HG03045 (cell line): ENCODE measurements around the gene LITAF.
"Not testable (repeated sequence)": the region's sequence is repeated elsewhere in the genome, so short reads cannot be mapped to it uniquely, and the experiment has no call there.

ENCODE experiments used
- ATAC-seq: cut with Tn5 transposase; IDR thresholded peaks from one replicate; pipeline ENCODE4 v1.9.1; 2021; ENCODE audit warnings: mild to moderate bottlenecking, moderate library complexity; ENCODE audit not compliant: unreplicated experiment

Gene LITAF

DNA sequence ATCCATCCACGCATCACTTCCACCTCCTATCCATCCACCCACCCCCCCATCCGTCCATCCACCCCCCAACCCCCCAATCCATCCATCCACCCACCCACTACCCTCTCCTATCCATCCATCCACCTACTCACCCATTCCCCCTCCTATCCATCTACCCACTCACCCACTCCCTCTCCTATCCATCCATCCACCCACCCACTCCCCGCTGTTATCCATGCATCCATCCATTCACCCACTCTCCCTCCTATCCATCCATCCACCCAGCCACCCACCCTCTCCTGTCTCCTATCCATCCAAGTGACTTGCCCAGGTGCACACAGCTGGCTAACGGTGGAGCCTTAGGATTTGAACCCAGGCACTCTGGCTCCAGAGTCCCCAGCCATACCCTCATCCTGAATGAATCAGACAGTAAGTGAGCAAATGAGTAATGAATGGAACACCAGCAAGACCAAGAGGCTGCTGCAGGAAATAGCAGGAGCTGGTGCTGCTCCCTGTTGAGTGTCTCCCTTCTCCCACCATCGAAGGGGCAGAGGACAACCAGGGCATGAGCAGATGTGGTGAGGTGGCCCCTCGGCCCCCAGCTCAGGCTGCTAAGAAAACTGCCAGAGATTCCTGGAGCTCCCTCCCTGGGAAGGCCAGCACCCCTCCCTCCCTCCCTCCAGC is 62.5 kb downstream of the LITAF start:
- no peak for ATAC-seq

DNA sequence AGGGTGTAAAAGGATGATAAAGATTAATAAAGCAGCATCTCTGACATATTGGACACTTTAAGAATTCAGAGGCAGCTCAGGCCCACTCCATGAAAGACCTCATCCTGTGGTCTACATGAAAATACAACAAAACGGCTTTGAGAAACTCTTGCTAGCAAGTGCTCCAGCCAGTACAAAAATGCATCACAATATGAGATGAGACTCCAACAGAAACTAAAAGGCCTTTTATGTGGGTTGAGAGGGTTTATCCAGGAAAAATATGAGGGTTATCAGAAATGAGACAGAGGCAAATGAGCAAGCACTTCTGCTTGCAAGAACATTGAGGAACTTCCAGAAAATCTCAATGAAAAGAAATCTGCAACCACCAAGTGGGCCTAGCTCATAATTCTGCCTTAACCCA is 65.7 kb downstream of the LITAF start:
- no peak for ATAC-seq

DNA sequence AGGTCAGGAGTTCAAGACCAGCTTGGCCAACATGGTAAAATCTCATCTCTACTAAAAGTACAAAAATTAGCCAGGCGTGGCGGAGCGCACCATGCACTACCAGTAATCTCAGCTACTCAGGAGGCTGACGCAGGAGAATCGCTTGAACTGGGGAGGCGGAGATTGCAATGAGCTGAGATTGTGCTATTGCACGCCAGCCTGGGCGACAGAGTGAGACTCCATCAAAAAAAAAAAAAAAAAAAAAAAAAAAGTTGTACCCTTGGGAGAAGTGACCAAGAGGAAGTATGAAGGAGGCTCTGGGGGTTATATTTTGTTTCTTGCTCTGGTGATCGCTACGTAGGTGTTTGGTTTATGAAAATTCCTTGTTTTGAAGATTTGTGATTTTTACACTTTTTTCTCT is 66.3 kb downstream of the LITAF start:
- no peak for ATAC-seq

DNA sequence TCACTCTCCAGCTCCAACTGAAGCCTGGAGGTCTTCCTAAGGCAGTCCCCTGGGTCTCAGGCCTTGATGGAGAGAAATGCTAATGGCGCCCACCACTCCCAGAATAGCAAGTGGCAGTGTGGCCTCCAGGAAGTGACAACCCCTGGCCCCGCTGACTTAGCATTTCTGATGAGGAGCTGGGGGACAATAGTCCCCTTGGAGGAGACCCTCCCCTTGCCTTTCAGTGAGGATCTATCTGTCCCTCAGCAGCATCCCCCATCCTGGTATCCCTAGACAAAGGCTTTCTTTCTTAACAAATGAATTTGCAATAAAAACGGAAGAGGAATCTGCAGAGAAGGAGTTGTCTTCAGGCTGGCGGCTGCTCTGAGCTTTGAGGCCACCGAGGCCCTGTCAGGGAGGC is 68.8 kb downstream of the LITAF start:
- no peak for ATAC-seq

DNA sequence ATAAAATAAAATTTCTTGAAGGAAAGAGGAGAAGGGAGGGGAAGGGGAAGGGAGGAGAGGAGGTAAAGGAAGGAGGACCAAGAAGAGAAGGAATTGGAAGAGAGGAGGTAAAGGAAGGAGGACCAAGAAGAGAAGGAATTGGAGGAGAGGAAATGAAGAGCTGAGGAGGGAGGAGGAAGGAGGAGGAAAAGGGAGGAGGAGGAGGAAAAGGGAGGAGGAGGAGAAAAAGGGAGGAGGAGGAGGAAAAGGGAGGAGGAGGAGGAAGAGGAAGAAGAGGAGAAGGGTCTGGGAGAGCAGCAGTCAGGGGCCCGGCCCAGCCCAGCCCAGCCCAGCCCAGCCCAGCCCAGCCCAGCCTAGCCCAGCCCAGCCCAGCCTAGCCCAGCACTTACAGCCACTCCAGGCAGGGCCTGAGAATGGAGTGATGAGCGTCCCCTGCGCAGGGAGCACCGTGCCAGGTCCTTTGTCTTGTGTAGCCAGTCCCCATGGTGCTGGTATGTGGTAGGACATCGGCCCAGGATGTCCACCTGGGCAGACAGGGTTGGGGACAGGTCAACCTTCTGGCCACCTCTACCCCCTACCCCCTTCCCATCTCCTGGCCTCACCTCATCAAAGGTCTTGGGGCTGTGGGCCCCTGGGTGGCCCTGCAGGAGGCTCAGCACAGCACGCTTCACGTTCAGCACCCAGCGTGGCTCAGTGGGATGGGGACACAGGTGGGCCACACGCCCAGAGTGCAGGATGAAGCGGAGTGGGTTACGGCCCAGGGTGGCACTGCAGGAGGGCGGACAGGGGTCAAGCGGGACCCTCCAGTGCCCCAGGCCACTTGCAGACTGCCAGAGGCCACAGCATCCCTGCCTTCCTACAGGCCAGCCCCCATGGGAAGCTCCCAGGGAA is 70.9 kb downstream of the LITAF start:
- no peak for ATAC-seq

DNA sequence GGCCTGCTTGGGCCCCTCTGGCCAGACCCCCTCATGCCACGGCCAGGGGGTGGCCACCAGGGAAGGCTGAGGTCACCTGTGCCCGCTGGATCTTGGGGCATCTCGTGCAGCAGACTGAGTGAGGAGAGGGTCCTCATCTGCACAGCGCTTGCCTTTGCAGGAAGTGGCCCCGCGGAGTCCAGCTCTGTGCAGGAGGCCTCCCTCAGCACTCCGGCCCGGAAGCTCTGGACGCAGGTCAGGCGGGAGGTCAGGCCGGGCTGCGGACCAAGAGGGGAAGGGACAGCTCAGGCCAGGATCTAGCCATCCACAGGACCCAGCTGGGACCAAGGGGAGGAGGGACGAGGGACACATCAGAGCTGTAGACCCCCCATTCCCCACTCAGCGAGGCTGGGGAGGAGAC is 72.4 kb downstream of the LITAF start:
- ATAC-seq: no peak

DNA sequence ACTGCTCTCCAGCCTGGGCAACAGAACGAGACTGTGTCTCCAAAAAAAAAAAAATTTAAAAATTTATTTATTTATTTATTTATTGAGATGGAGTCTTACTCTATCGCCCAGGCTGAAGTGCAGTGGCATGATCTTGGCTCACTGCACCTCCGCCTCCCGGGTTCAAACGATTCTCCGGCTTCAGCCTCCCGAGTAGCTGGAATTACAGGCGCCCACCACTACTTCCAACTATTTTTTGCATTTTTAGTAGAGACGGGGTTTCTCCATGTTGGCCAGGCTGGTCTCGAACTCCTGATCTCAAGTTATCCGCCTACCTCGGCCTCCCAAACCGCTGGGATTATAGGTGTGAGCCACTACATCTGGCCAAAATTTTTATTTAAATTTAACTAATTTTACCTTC is 73.4 kb downstream of the LITAF start:
- not testable (repeated sequence) for ATAC-seq

DNA sequence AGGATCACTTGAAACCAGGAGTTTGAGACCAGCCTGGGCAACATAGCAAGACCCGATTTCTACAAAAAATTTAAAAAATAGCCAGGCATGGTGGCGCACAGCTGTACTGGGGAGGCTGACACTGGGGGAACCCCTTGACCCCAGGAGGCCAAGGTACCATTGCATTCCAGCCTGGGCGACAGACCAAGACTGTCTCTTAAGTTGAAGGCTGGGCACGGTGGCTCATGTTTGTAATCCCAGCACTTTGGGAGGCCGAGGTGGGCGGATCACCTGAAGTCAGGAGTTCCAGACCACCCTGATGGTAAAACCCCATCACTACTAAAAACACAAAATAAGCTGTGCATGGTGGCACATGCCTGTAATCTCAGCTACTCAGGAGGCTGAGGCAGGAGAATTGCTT is 74.9 kb downstream of the LITAF start:
- no peak for ATAC-seq

DNA sequence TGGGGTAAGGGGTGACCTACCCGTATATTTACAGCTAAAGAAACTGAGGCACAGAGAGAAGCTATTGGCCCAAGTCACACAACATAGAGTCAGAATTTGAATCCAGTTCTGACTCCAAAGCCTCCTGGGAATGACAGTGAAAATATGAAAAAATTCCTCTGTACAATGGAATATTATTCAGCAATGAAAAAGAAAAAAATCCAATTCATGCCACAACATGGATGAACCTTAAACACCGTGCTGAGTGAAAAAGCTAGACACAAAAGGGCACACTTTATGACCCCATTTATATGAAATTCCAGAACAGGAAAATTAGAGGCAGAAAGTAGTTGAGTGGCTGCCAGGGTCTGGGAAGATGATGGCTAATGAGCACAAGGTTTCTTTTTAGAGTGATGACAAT is 75.4 kb downstream of the LITAF start:
- ATAC-seq: no peak

DNA sequence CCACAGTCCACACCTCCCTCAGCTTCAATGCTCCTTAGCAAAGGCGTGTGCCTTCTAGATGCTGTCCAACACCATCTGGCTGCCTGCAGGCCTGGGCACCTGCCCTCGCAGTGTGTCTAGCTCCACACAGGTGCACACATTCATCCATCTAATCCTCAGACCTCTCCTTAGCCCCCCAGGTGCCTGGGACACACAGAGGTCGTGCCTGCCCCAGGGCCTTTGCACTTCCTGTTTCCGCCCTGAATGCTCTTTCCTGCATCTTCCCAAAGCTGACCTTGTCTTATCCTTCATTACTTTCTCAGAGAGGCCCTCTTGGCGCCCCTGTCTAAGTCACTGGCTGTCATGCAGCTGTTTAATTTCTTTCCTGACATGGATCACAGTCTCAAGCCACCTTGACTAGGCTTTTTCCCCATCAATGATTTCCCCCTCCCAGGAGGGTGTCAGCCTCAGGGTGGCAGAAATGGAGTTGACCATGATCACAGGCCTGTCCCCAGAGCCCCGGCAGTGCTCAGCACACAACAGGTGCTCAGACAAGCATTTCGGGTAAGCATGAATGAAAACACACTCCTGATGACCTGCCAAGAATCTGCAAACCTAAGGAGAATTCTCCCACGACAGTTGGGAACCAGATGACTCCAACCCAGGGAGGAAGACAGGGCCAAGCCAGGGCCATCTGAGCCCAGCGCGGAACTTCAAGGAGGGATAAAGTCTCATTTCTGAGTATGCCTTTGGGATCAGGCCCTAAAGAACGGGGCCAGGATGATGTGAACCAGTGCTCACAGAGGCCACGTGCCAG is 76.3 kb downstream of the LITAF start:
- no peak for ATAC-seq

DNA sequence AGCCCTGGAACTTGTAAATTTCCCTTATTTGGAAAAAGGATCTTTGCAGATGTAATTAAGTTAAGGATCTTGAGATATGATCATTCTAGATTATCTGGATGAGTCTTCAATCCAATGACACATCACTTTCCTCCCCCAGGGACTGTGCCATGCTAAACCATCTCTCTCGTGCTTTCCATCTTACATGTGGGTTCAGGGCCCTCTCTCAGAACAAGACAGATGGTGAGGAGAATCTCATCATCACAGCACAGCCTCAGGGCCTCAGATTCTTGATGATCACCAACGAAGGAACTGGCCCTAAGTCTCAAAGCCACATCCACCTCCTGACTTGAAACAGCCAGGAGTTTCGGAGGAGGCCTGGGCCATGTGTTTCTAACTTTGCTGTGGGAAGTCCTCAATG is 78.7 kb downstream of the LITAF start:
- no peak for ATAC-seq

DNA sequence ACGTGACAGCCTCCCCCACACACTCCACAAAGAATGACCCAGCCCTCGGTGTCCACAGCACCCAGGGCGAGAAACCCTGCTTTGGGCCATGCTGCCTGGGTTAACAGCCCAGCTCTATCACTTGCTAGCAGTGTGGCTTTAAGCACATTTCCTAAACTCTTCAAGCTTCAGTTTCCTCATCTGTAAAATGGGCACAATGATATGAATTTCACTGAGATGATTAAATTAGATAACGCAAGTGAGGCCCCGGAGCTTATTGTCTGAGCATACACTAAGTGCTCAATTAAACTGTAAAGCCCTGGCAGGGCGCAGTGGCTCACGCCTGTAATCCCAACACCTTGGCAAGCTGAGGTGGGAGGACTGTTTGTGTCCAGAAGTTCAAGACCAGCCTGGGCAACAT is 79.4 kb downstream of the LITAF start:
- no peak for ATAC-seq

DNA sequence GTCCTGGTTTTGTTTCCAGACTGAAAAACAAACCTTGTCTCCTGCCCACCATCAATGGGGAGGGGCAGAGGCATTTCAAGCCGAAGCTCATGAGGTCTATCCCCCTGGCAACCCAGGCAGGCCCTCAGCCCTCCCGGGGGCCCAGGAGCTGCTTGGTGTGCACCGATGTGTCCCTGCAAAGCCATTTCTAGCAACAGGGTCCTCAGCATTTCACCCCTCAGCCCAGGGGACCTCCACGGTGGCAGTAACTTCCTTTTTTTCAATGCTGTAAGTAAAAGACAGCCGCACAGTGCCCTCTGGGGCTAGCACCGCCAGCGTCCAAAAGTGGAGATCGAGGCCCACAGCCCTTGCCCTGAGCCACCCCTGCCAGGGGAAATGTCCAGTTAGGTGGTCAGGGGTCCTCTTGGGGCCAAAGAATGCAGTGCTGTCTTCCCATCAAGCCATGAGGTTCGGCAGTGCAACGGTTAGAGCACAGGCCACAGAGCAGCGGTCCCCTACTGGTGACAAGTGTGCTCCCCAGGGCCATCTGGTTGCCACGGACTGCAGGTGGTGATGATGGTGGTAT is 79.9 kb downstream of the LITAF start:
- no peak for ATAC-seq

DNA sequence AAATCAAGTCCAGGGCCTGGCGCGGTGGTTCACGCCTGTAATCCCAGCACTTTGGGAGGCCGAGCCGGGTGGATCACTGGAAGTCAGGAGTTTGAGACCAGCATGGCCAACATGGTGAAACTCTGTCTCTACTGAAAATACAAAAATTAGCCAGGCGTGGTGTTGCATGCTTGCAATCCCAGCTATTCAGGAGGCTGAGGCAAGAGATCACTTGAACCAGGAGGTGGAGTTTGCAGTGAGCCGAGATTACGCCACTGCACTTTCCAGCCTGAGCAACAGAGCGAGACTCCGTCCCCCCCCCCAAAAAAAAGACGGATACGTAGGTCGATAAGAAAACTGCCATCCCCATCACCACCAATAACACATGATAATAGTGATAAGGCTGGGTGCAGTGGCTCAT is 82.5 kb downstream of the LITAF start:
- ATAC-seq: not testable (repeated sequence)

DNA sequence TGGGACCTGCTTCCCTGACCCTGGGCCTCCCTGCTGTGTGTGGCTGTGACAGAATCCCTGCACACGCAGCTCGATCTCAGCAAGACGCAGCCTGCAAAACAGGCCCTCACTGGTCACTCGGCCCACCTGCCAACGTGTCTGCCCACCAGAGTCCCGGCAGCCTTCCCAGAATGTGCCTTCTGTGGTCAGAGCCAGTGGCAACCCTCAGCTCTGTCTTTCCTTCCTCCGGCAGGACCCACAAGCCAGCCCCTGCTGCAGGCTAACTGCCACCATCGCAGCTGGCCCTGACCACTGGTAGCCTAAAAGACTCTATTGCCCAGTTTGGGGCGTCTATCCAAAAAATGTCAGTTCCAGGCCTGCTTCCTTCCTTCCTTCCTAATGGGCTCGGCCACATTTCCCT is 83.2 kb downstream of the LITAF start:
- no peak for ATAC-seq

DNA sequence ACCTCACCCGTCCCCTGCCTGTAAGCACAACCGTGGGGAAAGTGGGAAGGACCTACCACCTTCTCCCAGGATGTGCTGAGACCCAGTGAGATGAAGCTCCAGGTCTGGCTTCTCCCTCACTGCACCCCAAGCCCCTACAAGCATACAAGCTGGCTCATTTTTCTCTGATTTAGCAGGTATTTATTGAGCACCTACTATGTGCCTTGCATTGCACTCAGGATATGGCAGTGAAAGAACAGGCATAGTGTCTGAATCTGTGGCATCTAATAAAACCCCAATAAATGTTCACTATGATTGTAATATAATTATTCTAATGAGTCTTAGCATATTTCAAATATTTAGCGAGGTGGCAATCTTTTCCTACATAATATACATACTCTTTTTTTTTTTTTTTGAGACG is 84.5 kb downstream of the LITAF start:
- no peak for ATAC-seq

DNA sequence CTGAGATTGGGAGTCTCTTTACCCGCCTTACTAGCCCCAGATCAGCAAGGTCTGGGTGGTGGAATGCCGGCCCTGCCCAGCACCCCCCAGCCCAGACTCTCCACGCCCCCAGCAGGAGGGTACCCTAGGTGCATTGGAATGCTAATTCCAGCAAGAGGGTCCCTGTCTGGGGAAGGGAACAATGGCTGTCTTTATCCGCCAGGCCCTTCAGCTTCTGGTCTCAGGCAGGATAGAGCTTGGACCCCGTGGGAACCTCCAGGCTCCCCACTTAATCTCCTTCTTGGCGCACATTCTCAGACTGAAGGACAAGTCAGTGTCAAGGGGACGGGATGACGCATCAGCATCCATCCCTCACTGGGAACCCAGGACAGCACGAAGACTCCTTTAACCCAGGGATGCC is 85.1 kb downstream of the LITAF start:
- ATAC-seq: no peak

DNA sequence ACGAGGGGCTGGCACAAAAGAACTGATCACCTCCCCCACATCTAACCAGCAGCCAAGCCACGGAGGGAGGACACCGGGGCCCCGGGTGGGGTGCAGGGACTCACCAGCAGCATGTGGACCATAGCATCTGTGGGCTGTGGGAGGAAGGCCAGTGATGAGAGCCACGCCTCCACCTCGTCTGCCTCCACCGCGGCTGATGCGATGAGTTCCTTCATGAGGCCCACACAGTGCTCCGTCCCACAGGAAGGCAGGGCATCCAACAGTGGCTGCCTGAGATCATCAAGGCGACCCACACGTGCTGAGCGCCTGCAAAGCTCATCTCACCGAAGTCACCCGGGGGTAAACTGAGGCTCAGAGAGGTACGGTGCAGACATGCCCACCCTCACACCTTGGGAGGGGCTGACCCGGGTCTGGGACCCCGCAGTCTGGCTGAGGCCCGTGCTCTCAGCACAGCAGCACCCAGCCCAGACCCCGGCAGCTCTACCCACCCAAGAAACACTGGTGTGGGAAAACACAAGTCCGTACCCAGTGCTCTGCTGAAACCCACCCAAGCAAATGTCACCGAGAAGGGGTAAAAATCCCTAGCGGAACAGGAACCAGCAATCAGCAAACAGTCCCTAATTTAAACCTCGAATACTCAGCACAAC is 85.9 kb downstream of the LITAF start:
- ATAC-seq: no peak

DNA sequence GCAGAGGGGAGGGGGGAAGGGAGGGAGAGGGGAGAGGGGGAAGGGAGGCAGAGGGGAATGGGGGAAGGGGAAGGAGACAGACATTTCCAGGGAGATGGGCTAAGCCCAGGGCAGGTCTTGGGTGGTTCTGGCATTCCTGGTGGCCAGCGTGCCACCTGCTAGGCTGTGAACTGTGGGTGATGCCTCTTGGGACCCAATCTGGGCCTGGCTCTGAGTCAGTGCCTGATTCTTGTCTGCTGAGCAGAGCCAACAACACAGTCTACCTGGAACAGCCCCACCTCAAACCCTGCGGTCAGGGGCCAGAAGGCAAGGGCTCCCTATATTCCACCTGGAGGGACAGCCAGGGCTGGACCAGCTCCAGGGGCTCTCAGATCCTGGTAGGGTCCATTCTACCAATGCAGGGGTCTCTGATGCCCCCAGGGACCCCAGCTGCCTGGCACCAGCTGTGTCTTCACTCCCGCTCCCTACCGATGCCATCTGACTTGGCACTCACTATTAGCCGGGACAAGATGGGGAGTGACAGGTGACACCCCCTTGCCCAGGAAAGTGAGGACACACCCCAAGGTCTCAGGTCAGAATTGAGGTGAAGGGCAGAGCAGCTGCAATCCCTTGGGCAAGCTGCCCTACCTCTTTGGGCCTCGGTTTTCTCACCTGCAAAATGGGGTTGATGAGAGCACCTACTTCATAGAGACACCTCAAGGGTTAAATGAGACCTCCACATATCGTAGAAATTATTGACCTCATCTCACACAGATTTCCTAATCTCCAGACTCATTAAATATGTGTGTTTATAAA is 87.2 kb downstream of the LITAF start:
- ATAC-seq: no peak

DNA sequence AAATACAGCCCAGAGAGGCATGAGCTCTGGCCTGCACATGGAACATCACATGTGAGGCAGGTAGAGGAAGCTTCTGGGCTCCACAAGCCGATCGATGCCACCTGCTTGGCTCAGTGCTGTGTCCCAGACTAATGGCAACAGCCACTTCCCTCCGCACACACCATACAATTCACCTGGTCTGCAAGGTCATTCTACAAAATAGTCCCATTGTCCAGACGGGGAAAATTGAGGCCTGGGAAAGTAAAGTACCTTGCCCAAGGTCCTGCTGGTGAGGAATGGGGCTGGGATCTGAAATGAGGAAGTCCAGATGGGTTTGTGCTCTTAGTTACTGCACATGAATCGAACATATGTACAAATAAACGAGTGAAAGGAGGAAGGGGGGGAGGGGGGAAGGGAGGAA is 88.0 kb downstream of the LITAF start:
- no peak for ATAC-seq
